K562 (cell line): ENCODE results near the gene KLHL30. TPM values are rescaled to one million over a fixed set of nuclear protein-coding genes. Genes with fewer than 3 reads are reported as not detected.
A peak's percentile ranks its signal among the peaks of the same experiment; 100 is the strongest.

Experiments
- ATAC-seq: fragments of 200-7000 bp; cut with Tn5 transposase; 3 replicates; pipeline ENCODE4 v1.9.1; 2020; ENCODE audit warnings: moderate library complexity
- BruUV-seq: library from RNA; stranded (reverse); fragments of 400-500 nt; replicated peaks from 2 replicates; lab custom pipeline; 2021; lab: Mats Ljungman, UMichigan
- CTCF ChIA-PET: fragments of 300-600 bp; formaldehyde crosslinking; extraction: SDS; loops from one replicate; lab custom pipeline; 2021; ENCODE audit warnings: low intra/inter-chr PET ratio; lab: Yijun Ruan, JAX
- POLR2A ChIA-PET: fragments of 300-600, 350-650 bp; sonication (Branson Sonifier 250); formaldehyde crosslinking; extraction: SDS; loops from one replicate; lab custom pipeline; 2021; ENCODE audit warnings: antibody characterized with exemption, inconsistent platforms; lab: Yijun Ruan, JAX
- DNase-seq, 4 experiments: peaks; one replicate each; pipeline versions ENCODE4 v3.0.0 to v3.0.0-alpha.2; 2011 to 2018; ENCODE audit warnings: low spot score in 3 of 4, mixed read lengths in 3 of 4; ENCODE audit errors: extremely low read depth in 1 of 4
- FAIRE-seq: peaks from 2 replicates; lab custom pipeline; 2011; peaks lifted over from hg19 to GRCh38; lab: Jason Lieb, UNC
- H2AFZ ChIP-seq: 2 replicates; pipeline ENCODE4 v1.6.0; 2011; ENCODE audit warnings: low read depth, low read length, control low read depth, inconsistent platforms
- H3K27ac ChIP-seq: fragments of 200-600 bp; 3 replicates; pipeline ENCODE4 v1.8.0; 2011; ENCODE audit warnings: low read depth, mild to moderate bottlenecking, control low read depth, inconsistent platforms, low read length, moderate library complexity, mixed read lengths; ENCODE audit errors: extremely low read depth
- H3K27me3 ChIP-seq, 2 experiments: fragments of 300-600 bp in 1 of 2; 2 replicates in 1 of 2; 3 replicates in 1 of 2; pipeline versions ENCODE4 v1.6.0 to v1.8.0; 2011; ENCODE audit warnings: inconsistent platforms in 2 of 2, low read length in 2 of 2, mild to moderate bottlenecking in 1 of 2, mixed read lengths in 1 of 2, moderate library complexity in 1 of 2; ENCODE audit not compliant: control insufficient read depth in 2 of 2, insufficient read depth in 2 of 2
- H3K36me3 ChIP-seq: fragments of 300-600 bp; 3 replicates; pipeline ENCODE4 v1.8.0; 2011; ENCODE audit warnings: mild to moderate bottlenecking, low read length, inconsistent platforms; ENCODE audit not compliant: control insufficient read depth, insufficient read depth
- H3K4me1 ChIP-seq, 2 experiments: fragments of 200-600 bp in 1 of 2; replicated peaks in 1 of 2; 2 replicates in 1 of 2; 3 replicates in 1 of 2; pipeline versions ENCODE4 v1.5.1 to v1.8.0; 2011; ENCODE audit warnings: inconsistent platforms in 2 of 2, low read length in 2 of 2, mild to moderate bottlenecking in 1 of 2, mixed read lengths in 1 of 2, moderate library complexity in 1 of 2; ENCODE audit not compliant: control insufficient read depth in 2 of 2, insufficient read depth in 2 of 2
- H3K4me2 ChIP-seq: 2 replicates; pipeline ENCODE4 v1.6.1; 2011; ENCODE audit warnings: low read length, control low read depth, inconsistent platforms, mixed read lengths; ENCODE audit not compliant: insufficient read depth
- H3K4me3 ChIP-seq: fragments of 200-600 bp; sonication (generic), shearing (Covaris generic); 2 replicates; pipeline ENCODE4 v1.5.1; 2016; ENCODE audit warnings: control low read depth, inconsistent platforms
- H3K79me2 ChIP-seq: fragments of 200-600 bp; 3 replicates; pipeline ENCODE4 v1.8.0; 2011; ENCODE audit warnings: low read length, inconsistent platforms; ENCODE audit not compliant: control insufficient read depth, insufficient read depth
- H3K9ac ChIP-seq, 2 experiments: 2 replicates each; pipeline versions ENCODE4 v1.6.0 to v1.6.1; 2011; ENCODE audit warnings: low read depth in 2 of 2, low read length in 2 of 2, control low read depth in 1 of 2, inconsistent platforms in 1 of 2, mild to moderate bottlenecking in 1 of 2, mixed read lengths in 1 of 2; ENCODE audit not compliant: insufficient read depth in 1 of 2
- H3K9me1 ChIP-seq: one replicate; pipeline ENCODE4 v1.6.0; 2011; ENCODE audit warnings: inconsistent platforms, mild to moderate bottlenecking, low read length, moderate library complexity; ENCODE audit not compliant: control insufficient read depth, insufficient read depth
- H3K9me3 ChIP-seq: replicated peaks from 2 replicates; pipeline ENCODE4 v1.5.1; 2011; ENCODE audit warnings: low read depth, low read length, inconsistent platforms; ENCODE audit not compliant: control insufficient read depth, insufficient read depth
- H4K20me1 ChIP-seq: replicated peaks from 2 replicates; pipeline ENCODE4 v1.6.1; 2011; ENCODE audit warnings: low read length, inconsistent platforms, mixed read lengths; ENCODE audit not compliant: control insufficient read depth, insufficient read depth
- DPF2 ChIP-seq: fragments of 450-650 bp; IDR thresholded peaks from 2 replicates; pipeline ENCODE4 v1.6.1; 2016
- EGR1 ChIP-seq: fragments of 450-650 bp; conservative IDR thresholded peaks from 2 replicates; pipeline ENCODE4 v1.6.1; 2017; ENCODE audit warnings: mild to moderate bottlenecking
- GABPA ChIP-seq: fragments of 200-800 bp; sonication (Bioruptor generic); conservative IDR thresholded peaks from 2 replicates; pipeline ENCODE4 v1.6.1; 2016; ENCODE audit warnings: low read depth, missing genetic modification characterization, missing compliant biosample characterization
- MAFG ChIP-seq: fragments of 450-650 bp; conservative IDR thresholded peaks from 2 replicates; pipeline ENCODE4 v1.6.1; 2016; ENCODE audit warnings: missing genetic modification characterization, missing compliant biosample characterization
- MAFK ChIP-seq: IDR thresholded peaks from 2 replicates; pipeline ENCODE4 v1.6.1; 2011; ENCODE audit warnings: low read length, improper control_type of control experiment
- NFE2 ChIP-seq: IDR thresholded peaks from 2 replicates; pipeline ENCODE4 v1.6.1; 2014; ENCODE audit warnings: antibody characterized with exemption, low read depth
- PHB ChIP-seq: fragments of 250-450 bp; sonication (Bioruptor Pico); IDR thresholded peaks from 2 replicates; pipeline ENCODE4 v1.5.0; 2021
- POLR2G ChIP-seq: fragments of 200-400 bp; formaldehyde crosslinking; IDR thresholded peaks from 2 replicates; pipeline ENCODE4 v1.6.1; 2017; ENCODE audit warnings: low read depth, mild to moderate bottlenecking, antibody characterized with exemption, low read length, moderate library complexity
- RBFOX2 ChIP-seq: fragments of 200-400 bp; formaldehyde crosslinking; IDR thresholded peaks from 2 replicates; pipeline ENCODE4 v1.6.1; 2017; ENCODE audit warnings: low read depth, mild to moderate bottlenecking, low read length, moderate library complexity
- SOX6 ChIP-seq: fragments of 450-650 bp; IDR thresholded peaks from 2 replicates; pipeline ENCODE4 v1.6.1; 2014; ENCODE audit warnings: mild to moderate bottlenecking
- TSHZ1 ChIP-seq: fragments of 250-450 bp; sonication (Bioruptor Pico); IDR thresholded peaks from 2 replicates; pipeline ENCODE4 v1.4.0; 2020; ENCODE audit warnings: mild to moderate bottlenecking, moderate library complexity
- ZBTB1 ChIP-seq: sonication (generic); formaldehyde crosslinking; IDR thresholded peaks from 2 replicates; pipeline ENCODE4 v1.8.1; 2023; ENCODE audit warnings: missing genetic modification reagents, low read depth, mild to moderate bottlenecking, borderline replicate concordance
- ZBTB43 ChIP-seq: sonication (generic); formaldehyde crosslinking; IDR thresholded peaks from 2 replicates; pipeline ENCODE4 v1.8.0; 2023; ENCODE audit warnings: mild to moderate bottlenecking, missing genetic modification reagents
- ZNF436 ChIP-seq: fragments of 250-450, 450-650 bp; sonication (Bioruptor Pico); formaldehyde crosslinking; IDR thresholded peaks from 2 replicates; pipeline ENCODE4 v1.7.0; 2020; ENCODE audit warnings: mild to moderate bottlenecking
- ZNF592 ChIP-seq: fragments of 450-650 bp; IDR thresholded peaks from 2 replicates; pipeline ENCODE4 v1.6.1; 2017; ENCODE audit warnings: antibody characterized with exemption, mild to moderate bottlenecking
- WGBS: fragments of 100-300 bp; shearing (Covaris generic); methylation state at CpG from one replicate; pipeline ENCODE4 v1.1.6; 2016; ENCODE audit warnings: low coverage, mixed read lengths; ENCODE audit not compliant: insufficient coverage; ENCODE audit errors: missing lambda C conversion rate; 5-methylcytosine and 5-hydroxymethylcytosine counted together
- in situ Hi-C: fragments of 300-500 bp; cut with MboI; formaldehyde crosslinking; loops from 4 replicates; pipeline ENCODE4 v1.15.0; 2018; ENCODE audit warnings: inconsistent platforms, mixed read lengths
- intact Hi-C: fragments of 100-400 bp; cut with micrococcal nuclease; formaldehyde crosslinking; loops from 2 replicates; pipeline ENCODE4 v1.14.2; 2022
- polyA plus RNA-seq, 8 experiments: library from polyadenylated mRNA; depleted of rRNA in 4 of 8; stranded (reverse) in 5 of 8; unstranded in 3 of 8; fragments of >200 nt; fragmentation: Nextera tagmentation in 2 of 8; fragmentation: Illumina TruSeq in 1 of 8; extraction: Ambion mirVana in 2 of 8; extraction: Trizol in 1 of 8; gene quantifications; 2 replicates each; pipeline versions ENCODE4 v1.2.1 to v1.2.3, GENCODE V29; 2011 to 2014; ENCODE audit warnings: inconsistent platforms in 1 of 8, missing spikeins in 1 of 8
- total RNA-seq, 7 experiments: library from RNA; depleted of rRNA in 6 of 7; stranded (reverse); fragments of >200 nt in 6 of 7; fragmentation: Illumina TruSeq in 2 of 7; extraction: Trizol in 2 of 7; gene quantifications; 2 replicates each; pipeline versions ENCODE4 v1.2.1 to v1.2.3, GENCODE V29; 2011 to 2021; ENCODE audit warnings: low replicate concordance in 1 of 7

KLHL30 gene
- total and polyA plus RNA-seq, 9 of the 15 experiments (the other 6 are each of a cell fraction or from before 2014, with no cell fraction given): 0.04 TPM; not detected in 8

- BruUV-seq: no TSS peak
- ChIA-PET CTCF (no interaction called here), POLR2A (interaction anchor here (0.6 to 1.2 kb wide), 5 partner anchors 9 to 716 kb away, joined by 3 to 5 read pairs (median 3); partner anchors contain the start of gene ERFE)
- FAIRE-seq (no peak), DNase-seq (peak; percentile 27 to 66 (median 36)), ATAC-seq (peak; percentile 83)
- H3K79me2 ChIP-seq: no peaks in the 10 kb centered on the region
- H3K27ac ChIP-seq: peak overlapping the region; percentile 38; the same call in 1 of the 3 replicates
- H3K9me1 ChIP-seq: peaks cover 4% of the 10 kb centered on the region
- peaks cover 33 to 37% of the 10 kb centered on the region in 2 experiments for H3K4me1 ChIP-seq
- no peak overlapping the region for H3K4me3 ChIP-seq
- H3K36me3 ChIP-seq: peaks cover 32% of the 10 kb centered on the region
- intact Hi-C loops: loop anchor here (5.0 kb wide), 1 partner anchor 70 kb away; no protein-coding TSS in a partner anchor
- H3K4me2 ChIP-seq: peak overlapping the region; percentile 32; the same call in 1 of the 2 replicates
- no peaks in the 10 kb centered on the region for H3K27me3 ChIP-seq
- H4K20me1 ChIP-seq: no peaks in the 10 kb centered on the region
- peak overlapping the region in 1 of 2 experiments; percentile 44; a peak in 2 of 4 replicates for H3K9ac ChIP-seq
- H3K9me3 ChIP-seq: no peaks in the 10 kb centered on the region
- WGBS: 58% methylated on average over 8 of the region's 8 CpGs
- no peak overlapping the region for H2AFZ ChIP-seq
- in situ Hi-C loops: no loop called here
- TF ChIP-seq PHB (no peak), TSHZ1 (CRISPR knock-in tag) (no peak), EGR1 (0 out of 2 replicates have a peak, but pooled peaks have one; percentile 6), NFE2 (peak; percentile 84), GABPA (tag) (no peak), POLR2G (peak; percentile 61), MAFK (peak; percentile 47; the same call in 1 of the 2 replicates), ZNF436 (CRISPR knock-in tag) (no peak), ZBTB1 (CRISPR knock-in tag) (no peak), RBFOX2 (peak; percentile 57), ZBTB43 (CRISPR knock-in tag) (no peak), ZNF592 (0 out of 2 replicates have a peak, but pooled peaks have one; percentile 48), DPF2 (0 out of 2 replicates have a peak, but pooled peaks have one; percentile 16), SOX6 (no peak), MAFG (tag) (peak; percentile 64)
Observed at GRCh38 chr2:238167761-238168160, 29.3 kb downstream of the KLHL30 start.
